Activated CD4-positive, alpha-beta T cell treated with anti-CD3 and anti-CD28 coated beads, Interleukin-2, Interleukin-6, amounts not matched to agents 100 ng/mL and 50 ng/mL, durations not matched to agents 16 hours and 8 hours (primary cell): ENCODE results near the gene ZFP91.
"Not testable (repeated sequence)": the region's sequence is repeated elsewhere in the genome, so short reads cannot be mapped to it uniquely, and the experiment has no call there.

ENCODE experiments used
- DNase-seq: peaks from one replicate; pipeline ENCODE4 v3.0.0-alpha.2; 2020

Gene ZFP91, protein sequence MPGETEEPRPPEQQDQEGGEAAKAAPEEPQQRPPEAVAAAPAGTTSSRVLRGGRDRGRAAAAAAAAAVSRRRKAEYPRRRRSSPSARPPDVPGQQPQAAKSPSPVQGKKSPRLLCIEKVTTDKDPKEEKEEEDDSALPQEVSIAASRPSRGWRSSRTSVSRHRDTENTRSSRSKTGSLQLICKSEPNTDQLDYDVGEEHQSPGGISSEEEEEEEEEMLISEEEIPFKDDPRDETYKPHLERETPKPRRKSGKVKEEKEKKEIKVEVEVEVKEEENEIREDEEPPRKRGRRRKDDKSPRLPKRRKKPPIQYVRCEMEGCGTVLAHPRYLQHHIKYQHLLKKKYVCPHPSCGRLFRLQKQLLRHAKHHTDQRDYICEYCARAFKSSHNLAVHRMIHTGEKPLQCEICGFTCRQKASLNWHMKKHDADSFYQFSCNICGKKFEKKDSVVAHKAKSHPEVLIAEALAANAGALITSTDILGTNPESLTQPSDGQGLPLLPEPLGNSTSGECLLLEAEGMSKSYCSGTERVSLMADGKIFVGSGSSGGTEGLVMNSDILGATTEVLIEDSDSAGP

DNA sequence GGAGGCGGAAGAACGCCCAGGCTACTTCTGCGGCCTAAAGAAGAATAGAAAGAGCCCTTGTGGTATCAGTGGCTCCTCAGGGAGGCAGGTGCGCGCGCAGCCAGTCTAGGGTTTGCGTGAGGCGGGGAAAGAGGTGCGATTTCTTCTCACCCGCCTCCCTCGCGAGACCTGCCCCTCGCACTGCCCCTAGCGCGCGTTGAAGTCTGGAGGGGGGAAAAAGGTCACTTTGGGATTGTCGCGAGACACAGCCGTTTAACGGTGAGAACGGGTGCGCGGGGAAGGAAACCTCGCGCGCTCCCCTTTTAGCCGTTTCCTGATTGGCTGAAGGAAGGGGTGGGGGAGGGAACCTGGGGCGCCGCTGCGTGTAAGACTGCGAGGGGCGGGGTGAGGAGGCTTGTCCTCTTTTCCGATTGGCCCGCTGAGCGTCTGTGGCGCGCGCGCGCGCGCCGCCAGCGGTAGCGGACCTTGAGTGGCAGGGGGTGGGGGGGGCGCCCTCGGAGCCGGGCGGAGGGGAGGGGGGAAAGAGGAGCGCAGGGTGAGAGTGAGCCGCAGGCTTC lies at the start of gene ZFP91:
ZFP91 (plus strand) TSS at position 429 of the 557 bp plus-strand sequence. CDS start 219 bp downstream, outside the sequence.
- DNase-seq, result peak; percentile 97

- DNase-seq, result no peak
These were observed 48.6 kb upstream of the ZFP91 start for GRCh38 chr11:58530236-58530635.

DNA sequence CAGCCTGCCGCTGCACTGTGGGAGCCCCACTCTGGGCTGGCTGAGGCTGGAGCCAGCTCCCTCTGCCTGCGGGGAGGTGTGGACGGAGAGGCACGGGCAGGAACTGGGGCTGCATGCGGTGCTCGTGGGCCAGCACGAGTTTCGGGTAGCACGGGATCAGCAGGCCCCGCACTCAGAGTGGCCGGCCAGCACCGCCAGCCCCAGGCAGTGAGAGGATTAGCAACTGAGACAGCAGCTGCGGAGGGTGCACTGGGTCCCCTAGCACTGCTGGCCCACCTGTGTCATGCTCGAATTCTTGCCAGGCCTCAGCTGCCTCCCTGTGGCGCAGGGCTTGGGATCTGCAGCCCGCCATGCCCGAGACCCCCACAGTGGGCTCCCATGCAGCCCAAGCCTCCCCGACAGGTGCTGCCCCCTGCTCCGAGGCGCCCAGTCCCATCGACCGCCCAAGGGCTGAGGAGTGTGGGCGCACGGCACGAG lies 47.0 kb upstream of the ZFP91 start:
- no peak for DNase-seq

DNA sequence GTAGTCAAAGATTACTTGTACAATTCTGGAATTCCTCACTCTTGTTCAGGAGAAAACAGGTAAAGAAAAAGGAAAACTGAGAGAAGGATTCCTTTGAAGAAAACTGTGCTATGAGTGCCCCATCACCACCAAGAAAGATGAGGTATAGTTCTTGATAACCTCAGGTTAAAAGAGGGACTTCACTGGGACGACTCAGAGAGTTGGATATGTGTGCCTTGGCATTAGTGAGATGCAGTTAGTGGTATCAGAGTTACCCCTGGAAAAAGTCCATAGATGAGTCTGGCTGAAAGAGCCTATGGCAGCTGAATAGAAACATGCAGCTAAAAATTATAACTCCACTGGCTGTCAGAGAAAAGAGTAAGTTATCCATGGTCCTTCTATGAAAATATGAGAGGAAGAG lies 32.0 kb upstream of the ZFP91 start:
- DNase-seq, result no peak

DNA sequence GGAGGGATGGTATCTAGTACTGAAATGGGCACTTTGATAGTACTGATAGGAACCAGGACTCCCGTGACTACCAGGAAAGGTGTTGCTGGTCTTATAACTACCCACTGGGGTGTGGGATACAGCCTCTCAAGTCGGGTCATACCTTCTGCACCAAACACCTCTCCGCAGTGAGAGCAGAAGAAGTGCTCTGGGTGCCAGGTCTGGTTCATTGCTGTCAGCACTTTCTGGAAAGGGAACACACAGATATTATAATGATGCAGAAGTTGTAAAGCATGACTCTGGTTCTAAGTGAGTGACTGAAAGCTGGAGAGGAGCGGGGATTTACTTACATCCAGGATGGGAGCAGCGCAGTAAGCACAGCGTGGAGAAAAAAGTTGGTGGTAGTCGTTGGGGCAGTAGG lies 29.2 kb upstream of the ZFP91 start:
- DNase-seq, result no peak

- no peak for DNase-seq
These were observed 18.0 kb upstream of the ZFP91 start for GRCh38 chr11:58560842-58561241.

GRCh38 chr11:58561394-58562098 lies 17.3 kb upstream of the ZFP91 start:
- no peak for DNase-seq

- DNase-seq, result no peak
These were observed 16.5 kb upstream of the ZFP91 start for GRCh38 chr11:58562375-58562800.

GRCh38 chr11:58564231-58564630 lies 14.6 kb upstream of the ZFP91 start:
- no peak for DNase-seq

DNA sequence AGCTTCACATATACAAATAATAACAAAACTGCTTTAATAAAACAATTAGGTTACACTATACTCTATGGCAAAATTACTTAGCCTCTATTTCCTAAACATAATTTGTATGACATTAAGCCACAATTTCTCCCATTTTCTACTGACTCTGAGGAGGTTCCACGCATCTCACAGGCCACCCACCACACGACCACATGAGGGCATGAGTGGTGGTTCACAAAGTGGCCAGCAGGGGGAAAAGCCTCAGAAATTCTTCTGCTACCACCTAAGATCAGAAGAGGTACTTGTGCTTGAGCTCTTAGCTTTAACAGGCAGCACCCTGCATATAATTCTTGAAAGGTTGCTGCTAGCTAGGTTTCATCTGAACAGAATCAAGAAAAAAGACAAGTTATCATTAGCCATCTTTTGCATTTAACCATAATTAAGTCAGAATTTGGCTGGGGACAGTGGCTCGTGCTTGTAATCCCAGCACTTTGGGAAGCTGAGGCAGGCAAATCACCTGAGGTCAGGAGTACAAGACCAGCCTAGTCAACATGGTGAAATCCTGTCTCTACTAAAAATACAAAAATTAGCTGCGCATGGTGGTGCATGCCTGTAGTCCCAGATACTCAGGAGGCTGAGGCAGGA lies 10.9 kb upstream of the ZFP91 start:
- DNase-seq, result peak; percentile 76

GRCh38 chr11:58572906-58573305 lies 6.0 kb upstream of the ZFP91 start:
- not testable (repeated sequence) for DNase-seq

DNA sequence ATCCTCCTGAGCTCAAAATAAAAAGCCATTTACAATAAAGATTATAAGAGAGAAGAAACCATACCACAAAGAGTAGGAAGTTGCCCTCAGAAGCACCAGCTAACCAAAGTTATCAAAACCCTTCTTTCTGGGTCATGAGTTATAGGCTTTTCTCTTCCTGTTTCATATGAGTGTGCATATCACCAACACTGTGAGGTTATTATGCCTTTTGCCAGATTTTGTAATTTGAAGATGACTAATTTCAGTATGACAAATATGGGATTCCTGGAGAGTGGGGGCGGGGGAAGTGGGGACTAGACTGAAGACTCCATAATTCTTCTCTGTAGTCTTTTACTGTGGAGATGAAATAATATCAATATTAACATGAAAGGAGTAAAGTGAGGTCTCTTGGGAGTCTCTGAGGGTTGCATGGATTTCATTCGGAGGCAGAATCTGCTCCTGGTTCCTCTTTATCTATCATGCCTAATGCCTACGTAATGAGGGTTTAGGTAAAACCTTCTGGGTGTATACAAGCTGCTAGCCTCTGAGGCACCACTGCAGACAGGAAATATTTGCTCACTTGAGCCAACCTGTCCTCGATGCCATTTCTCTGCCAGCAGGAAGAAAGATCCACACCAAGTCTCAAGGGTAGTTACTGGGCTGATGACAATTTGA lies 5.3 kb upstream of the ZFP91 start:
- DNase-seq, result peak; percentile 85

DNA sequence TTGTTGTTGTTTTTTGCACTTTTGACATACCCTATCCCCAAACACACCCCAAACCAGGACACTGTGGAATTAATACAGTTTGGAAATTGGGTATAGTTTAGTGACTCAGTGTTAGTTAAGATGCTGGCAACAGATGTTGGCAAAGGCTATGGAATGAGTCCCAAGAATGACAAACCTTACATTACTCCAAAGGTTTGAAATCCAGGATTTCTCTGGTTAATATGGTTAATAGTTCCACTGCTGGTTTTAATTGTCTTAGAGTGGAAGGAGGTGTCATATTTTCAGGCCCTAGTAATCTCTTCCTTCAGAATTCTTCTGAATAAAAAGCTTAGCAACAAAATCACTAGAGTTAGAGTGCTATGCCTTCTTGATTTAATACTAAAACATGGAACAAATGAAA lies 4.0 kb upstream of the ZFP91 start:
- DNase-seq, result no peak

GRCh38 chr11:58575377-58576020 lies 3.4 kb upstream of the ZFP91 start, which contains the start of gene LPXN:
TSS of gene LPXN (minus strand) at chr11:58575856. CDS start at chr11:58575772, 84 bp downstream.
- peak; percentile 72 for DNase-seq

- peak; percentile 31 for DNase-seq
These were observed 1.9 kb upstream of the ZFP91 start for GRCh38 chr11:58576887-58577471.

DNA sequence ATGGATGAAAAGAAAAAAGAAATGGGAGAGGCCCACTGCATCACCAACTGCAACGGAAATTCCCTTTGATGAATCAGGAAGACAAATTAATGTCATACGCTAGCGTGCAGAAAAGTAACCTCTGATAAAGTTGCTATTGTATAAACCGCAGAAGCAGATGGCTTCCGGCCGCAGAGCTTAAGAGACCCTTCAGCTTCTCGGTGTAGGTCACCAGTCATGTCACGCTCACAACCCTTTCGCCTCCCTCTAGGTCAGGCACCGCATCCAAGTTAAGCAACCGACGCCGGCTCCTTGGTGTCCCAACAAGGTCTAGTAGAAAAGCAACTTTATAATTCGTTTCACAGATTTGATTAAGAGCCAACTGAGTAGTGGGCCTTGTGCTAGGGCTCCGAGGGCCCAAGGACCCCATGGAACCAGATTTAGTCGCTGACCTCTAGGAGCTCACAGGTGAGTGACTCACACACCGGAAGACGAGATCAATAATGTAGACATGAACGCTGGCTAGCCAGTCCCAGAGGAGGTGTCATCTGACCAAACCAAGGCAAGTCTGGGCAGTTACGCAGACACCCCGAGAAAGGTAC lies 1.2 kb upstream of the ZFP91 start:
- DNase-seq, result peak; percentile 85

DNA sequence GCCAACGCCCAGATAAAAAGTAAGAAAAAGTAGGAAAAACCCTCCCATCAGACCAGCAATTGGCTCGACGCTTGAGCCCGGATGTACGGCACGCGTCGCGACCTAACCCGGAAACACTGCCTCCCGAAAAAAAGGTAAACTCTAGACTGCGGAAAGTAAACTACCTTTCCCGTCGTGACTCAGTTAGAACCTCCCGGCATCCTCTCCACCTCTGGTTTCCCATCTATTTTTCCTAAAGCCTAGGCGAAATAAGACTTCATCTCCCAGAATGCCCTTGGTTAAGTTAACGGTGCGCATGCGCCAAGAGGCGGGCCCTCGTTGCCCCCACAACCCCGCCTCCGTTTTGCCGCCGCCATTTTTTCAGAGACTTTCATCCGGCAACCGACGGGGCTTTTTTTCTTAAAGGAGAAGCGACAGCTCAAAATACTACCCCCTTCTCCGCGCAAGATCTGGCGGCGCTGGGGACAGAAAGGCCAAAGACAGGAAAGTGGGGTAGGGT lies 678 bp upstream of the ZFP91 start:
- peak; percentile 95 for DNase-seq

DNA sequence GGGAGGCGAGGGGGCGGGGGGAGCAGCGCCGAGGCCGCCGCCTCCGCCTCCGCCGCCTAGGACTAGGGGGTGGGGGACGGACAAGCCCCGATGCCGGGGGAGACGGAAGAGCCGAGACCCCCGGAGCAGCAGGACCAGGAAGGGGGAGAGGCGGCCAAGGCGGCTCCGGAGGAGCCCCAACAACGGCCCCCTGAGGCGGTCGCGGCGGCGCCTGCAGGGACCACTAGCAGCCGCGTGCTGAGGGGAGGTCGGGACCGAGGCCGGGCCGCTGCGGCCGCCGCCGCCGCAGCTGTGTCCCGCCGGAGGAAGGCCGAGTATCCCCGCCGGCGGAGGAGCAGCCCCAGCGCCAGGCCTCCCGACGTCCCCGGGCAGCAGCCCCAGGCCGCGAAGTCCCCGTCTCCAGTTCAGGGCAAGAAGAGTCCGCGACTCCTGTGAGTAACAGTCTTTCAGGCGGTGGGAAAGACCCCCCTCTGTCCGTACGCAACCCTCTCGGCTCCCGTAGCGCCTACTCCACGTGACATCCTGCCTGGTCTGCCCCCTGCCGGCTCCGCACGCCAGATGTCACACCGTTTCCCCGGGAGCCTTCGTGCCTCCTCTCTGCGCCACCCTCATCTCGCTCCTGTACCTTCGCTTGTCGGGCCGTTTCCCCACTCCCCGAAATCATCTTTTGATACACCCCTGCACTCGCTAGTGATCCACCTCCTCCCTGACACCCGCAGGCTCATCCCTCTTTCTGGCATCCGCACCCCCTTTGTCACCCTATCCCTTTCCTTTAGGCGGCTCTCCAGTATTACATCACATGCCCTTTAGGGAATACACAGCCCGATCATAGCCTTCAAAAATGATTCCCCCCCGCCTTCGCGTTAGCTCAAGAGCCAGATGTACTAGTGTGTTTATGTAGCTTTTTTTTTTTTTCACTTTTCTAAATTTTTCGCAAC lies 598 bp downstream of the ZFP91 start:
- DNase-seq, result peak; percentile 92

DNA sequence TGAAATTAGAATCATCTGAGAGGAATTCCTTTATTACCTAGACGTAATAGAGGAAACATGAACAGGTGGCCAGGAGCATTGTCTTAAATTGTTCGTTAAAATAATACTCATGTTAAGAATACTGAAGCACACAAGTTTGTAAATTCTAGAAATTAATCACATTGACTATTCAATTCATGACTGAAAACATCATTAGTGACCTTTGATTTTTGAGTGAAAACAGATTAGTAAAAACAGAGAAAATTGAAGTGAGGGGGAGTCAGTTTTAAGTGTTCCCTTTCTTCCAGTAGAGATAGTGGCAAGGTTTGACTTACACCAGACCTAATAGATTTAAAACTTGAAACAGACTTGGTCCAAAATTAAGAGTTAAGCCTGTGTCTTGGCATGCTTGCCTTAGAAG lies 1.4 kb downstream of the ZFP91 start:
- peak; percentile 21 for DNase-seq

GRCh38 chr11:58582437-58582836 lies 3.6 kb downstream of the ZFP91 start:
- no peak for DNase-seq
